CD4-positive, alpha-beta T cell treated with Interferon gamma for 1 hour (primary cell): ENCODE measurements around the gene CARS1.

Source experiments
- DNase-seq: peaks from one replicate; pipeline ENCODE4 v3.0.0-alpha.2; 2020

CARS1 gene

GRCh38 chr11:3057069-3057963, at the start of gene CARS1:
CARS1 (minus strand) TSS chr11:3057423; CDS start chr11:3057367, 56 bp downstream.
- DNase-seq = peak; percentile 93

- no peak for DNase-seq
Measured at GRCh38 chr11:3105791-3106735, 48.8 kb upstream of the CARS1 start.

GRCh38 chr11:3104961-3105790, 48.0 kb upstream of the CARS1 start:
- no peak for DNase-seq

GRCh38 chr11:3104051-3104714, 47.0 kb upstream of the CARS1 start:
- DNase-seq = no peak

GRCh38 chr11:3103076-3103475, 45.9 kb upstream of the CARS1 start:
- no peak for DNase-seq

GRCh38 chr11:3102641-3102921, 45.4 kb upstream of the CARS1 start:
- no peak for DNase-seq

- DNase-seq = no peak
Measured at GRCh38 chr11:3101921-3102640, 44.9 kb upstream of the CARS1 start.

- no peak for DNase-seq
Measured at GRCh38 chr11:3099178-3099577, 42.0 kb upstream of the CARS1 start.

- DNase-seq = no peak
Measured at GRCh38 chr11:3096909-3097530, 39.8 kb upstream of the CARS1 start.

GRCh38 chr11:3095712-3096361, 38.6 kb upstream of the CARS1 start:
- no peak for DNase-seq

GRCh38 chr11:3094223-3094824, 37.1 kb upstream of the CARS1 start:
- no peak for DNase-seq

- DNase-seq = no peak
Measured at GRCh38 chr11:3093281-3094191, 36.3 kb upstream of the CARS1 start.

GRCh38 chr11:3092603-3093141, 35.4 kb upstream of the CARS1 start:
- DNase-seq = no peak

- DNase-seq = peak; percentile 65
Measured at GRCh38 chr11:3091846-3092602, 34.8 kb upstream of the CARS1 start.

GRCh38 chr11:3091081-3091845, 34.0 kb upstream of the CARS1 start:
- no peak for DNase-seq

- no peak for DNase-seq
Measured at GRCh38 chr11:3090096-3090901, 33.1 kb upstream of the CARS1 start.
